NCI-H2227 treated with DMSO at 0.1 percent for 48 hours (cell line): ENCODE data around the gene MGMT.

Experiments used
- DNase-seq: peaks from one replicate; lab custom pipeline; 2025; lab: John Stamatoyannopoulos, UW

MGMT gene

DNA sequence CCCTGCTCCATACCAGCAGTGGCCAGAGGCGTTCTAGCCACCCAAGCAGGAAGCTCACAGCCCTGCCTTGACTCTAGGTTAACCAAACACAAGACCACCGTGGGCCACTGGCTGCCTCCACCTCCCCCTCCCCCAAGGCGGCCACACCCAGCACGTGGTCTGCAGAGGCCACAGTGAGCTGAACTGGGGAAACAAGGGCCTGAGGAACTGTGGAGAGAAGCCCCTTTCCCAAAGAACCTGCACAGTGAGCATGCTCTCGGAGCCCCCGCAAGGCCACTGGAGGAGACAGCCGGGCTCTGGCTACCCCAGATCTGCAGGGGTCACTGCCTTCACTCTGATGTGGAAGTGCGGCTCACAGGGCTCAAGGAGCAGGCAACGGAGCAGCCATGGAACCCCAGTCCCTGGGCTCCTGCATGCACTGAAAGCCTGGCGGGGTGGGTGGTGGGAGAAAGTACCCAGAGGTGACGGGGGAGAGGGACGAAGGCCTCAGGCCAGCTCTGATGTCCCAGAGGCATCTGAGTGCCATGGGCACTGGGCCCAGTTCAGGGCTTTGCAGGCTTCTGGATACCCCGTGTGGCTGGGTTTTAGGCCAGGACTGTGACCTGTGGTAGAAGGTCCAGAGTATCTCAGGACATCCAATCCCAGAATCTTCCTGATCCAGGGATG lies 307.8 kb downstream of the MGMT start:
- DNase-seq: no peak

DNA sequence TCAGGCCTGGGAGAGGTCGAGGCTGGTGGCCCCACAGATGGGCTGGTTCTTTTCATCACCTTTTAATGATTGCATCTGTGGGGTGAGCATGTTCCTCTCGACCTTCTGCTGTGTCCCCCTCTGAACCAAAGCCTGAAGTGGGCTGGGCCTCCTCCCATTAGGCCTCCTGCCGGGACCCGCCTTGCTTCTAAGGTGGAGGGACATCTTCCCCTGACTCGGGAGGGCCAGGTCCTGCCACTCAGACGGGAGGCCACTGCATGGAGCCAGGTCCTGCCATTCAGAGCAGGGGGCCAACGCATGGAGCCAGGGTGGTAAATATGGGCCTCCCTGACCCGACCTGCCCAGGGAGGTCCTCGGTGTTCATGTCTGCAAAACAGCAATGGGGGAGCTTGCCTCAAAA lies 308.6 kb downstream of the MGMT start:
- DNase-seq: no peak

DNA sequence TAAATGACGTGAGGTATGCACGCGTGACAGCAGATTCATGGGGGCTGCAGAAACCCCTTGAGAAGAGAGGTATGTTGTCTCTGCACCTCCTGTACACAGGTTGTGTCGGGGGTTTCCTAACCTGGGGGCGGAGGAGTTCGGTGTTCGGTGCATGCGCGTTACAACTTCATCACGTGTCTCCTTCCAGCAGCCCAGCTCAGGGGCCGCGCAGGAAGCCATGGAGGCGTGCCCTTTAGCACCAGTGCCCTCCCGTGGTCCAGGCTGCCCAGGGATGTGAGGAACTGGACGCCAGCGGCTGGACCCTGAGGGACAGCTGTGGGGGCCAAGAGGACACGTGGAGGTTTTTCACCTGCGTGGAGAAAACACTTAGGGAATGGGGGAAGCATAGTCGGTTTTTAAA lies 310.6 kb downstream of the MGMT start:
- no peak for DNase-seq

DNA sequence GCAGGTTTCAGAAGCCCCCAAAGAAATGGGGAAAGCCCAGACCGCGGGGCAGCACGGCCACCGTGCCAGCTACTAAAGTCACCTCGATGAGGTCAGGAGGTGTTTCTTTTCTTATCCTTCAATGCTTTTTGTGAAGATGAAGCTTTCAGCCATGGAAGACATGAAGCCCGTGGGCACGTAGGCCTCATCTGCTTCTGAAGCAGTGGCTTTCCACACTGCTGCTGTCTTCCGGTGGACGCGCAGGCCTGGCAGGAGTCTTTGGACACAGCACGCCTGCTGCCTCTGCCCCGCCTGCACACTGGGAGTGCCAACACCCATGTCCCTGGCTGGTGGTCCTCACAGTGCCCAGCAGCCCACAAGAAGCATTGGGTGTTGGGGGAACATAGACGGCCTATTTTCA lies 311.5 kb downstream of the MGMT start:
- DNase-seq: no peak

DNA sequence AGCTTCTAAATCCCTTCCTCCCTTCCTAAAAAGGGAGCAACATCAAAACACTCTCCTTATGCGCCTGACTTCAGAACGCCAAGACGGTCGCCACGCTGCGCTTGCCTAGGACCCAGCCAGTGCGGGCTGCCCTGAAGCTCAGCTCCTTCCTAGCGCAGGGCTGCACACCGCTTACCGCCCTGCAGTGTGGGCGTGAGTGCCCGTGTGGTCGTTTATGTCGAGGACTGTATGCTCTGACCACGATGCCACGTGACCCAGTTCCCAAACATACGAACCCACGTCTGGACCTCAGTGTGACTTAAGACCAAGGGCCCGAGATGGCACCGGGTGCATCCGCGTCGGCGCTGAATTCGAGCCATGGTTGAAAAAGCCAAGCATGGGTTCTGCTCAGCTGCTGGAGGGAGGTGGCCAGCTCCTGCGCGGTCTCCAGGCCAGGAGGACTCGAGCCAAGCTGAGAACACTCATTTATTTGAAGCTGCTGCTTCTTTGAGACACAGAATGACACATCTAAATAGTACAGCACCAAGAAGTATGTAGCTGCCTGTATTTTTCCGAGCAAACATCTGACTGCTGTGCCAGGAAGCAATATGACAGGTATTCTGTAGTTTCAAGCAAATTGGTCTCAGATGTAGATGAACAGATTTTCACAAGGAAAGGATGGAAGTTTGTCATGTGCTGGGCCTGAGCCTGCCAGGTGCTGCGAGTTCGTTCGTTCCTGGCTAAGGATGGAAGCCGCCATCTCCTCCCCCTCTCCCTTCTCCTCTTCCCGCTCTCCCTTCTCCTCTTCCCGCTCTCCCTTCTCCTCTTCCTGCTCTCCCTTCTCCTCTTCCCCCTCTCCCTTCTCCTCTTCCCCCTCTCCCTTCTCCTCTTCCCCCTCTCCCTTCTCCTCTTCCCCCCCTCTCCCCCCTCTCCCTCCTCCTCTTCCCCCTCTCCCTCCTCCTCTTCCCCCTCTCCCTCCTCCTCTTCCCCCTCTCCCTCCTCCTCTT lies 312.4 kb downstream of the MGMT start:
- DNase-seq: no peak

DNA sequence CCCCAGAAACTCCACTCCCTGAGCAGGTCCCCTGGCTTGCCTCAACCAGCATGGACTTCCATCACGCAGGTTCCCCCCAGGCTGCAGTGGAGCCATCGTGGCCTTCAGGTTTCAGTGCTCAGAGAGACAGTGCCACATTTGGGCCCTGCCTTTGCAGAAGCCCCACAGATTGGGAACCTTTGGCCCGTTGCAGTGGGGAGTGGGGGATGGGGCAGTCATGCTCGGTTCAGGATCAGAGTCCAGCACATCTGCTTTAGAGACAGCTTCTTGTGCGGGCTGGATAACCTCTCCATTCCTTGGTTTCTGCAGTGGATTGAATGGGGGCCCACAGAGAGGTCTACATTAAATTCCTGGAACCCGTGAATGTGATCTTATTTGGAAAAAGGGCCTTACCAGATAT lies 313.2 kb downstream of the MGMT start:
- DNase-seq: no peak

DNA sequence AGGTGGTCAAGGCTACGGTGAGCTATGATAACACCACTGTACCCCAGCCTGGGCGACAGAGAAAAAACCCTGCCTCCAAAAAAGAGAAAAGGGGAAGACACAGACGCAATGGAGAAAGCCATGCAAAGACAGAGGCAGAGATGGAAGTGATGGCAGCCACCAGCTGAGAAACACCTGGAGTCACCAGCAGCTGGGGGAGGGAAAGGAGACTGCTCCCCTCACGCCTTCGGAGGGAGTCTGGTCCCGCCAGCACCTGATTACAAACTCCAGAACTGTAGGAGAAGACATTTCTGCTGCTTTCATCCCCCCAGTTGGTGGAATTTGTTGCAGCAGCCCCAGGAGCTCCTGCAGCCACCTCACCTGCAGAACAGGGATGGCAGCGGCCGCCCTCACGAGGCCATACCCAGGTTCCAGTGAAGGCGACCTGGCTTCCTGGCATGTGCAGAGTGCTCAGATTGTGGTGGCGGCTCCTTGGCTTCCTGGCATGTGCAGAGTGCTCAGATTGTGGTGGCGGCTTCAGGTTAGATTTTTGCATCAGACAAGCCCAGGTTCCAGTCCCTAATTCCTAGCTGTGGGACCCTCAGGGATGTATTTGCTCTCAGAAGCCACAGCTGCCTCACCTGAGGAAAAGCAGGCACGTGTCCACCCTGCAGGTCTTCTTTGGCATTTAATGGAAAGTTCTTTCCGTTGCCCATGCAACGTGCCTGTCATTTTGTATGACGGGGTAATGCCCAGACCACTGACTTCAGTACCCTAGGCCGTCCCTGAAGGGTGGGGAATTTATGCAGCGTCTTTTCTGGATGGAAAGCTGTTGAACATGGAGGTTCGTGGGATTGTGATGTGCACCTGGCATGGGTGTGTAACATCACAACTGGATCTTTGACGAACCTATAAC lies 314.1 kb downstream of the MGMT start:
- no peak for DNase-seq

DNA sequence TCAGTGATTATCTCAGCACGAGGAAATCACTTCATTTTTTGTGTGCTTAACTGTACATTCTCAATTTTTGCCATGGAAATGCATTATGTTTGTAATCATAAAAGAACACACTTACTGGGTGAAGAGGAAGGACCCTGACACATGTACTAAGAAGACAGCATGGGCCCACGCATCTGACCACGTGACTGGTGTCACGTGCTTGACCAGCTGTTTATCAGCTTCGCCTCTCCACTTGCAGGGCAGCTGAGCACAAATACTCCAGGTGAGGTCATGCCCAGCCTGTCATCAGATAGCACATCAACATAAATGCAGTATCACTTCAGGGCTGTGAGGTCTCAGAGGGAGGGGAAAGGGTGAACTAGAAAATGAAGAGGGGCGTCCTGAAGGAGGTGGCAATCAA lies 317.2 kb downstream of the MGMT start:
- DNase-seq: no peak

DNA sequence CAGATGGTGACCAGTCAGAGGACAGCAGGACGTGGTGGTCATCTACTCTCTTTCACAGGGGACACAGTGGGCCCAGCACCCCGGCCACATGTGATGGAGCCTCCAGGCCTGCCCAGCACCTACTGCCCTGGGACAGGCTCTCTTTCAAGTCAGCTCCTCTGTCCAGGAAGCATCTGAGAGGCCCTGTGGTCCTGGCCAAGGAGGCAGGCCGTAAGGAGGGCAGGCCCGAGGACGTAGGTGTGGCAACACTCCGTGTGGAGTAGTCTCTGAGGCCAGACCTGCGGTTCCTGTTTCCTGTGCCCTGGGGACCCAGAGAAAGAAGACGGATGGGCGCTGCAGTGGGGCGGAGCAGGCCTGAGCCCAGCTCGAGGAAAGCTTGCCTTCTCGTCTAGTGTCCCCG lies 317.9 kb downstream of the MGMT start:
- no peak for DNase-seq

DNA sequence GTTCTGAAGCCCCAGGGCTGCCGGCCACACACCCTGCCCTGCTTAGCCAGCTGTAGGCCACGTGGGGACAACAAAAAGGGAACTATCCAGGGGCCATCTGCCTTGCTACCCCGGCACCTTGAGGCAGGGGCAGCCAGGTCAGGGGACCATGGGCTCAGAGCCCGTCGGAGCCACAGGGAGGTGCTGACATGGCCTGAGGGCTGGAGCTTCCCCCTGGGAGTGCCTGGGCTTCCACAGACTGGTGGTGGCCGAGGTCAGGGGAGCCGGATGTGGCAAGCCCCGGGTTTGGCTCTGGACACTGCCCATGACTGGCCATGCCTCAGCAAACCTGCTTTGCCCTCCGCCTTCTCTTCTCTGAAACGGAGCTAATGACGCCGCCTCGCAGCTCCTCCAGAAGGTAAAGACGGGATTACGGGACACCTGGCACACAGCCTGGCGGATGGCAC lies 318.5 kb downstream of the MGMT start:
- DNase-seq: no peak

DNA sequence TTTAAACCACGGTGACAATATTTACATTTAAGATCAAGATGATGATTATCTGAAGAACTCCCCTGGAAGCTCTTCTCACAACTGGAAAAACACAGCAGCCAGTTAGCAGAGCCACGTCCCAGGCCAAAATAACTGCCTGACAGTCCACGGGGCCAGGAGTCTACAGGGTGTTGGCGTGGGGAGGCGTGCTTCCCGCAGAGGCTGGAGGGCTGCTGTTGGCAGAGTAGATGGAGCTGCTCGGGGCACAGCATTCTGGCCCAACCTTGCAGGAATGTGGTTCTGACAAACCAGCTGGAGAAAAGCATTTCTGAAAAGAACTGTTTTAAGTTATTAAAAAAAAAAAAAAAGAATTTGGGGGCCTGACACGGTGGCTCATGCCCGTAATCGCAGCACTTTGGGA lies 319.2 kb downstream of the MGMT start:
- DNase-seq: no peak

DNA sequence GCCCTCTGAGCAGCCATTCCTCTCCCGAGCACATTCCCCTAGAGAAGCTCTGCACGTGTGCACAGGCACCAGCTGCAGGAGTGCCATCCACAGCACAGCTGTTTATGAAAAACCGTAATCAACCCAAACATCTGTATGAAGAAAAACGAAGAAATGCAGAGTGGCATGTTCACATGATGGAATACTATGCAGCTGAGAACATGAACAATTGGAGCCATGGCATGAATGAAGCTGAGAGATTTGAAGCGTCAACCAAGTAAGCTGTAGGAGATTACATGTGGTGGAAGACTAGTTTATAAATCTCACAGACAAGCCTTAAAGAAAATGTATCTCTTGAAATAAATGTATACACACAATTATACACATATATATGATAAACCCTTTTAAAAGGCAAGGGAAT lies 320.5 kb downstream of the MGMT start:
- DNase-seq: no peak

DNA sequence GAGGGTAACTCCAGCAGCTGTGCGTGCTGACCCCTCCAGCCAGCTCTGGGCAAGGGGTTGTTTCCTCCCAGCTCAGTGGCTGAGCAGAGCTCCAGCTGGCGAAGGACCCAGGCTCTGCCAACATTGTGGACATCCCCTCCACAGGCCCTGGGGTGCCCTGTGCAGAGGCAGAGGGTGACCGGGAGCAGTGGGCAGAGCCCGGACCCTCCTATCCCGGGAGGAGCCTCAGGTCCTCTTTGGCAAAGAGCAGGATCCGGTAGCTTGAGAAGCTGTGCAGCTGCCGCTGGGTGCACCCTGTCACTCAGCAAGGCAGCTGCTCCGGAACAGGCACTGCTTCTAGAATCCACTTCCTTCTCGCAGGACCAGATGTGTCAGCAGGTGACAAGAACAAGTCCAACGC lies 321.2 kb downstream of the MGMT start:
- DNase-seq: no peak

DNA sequence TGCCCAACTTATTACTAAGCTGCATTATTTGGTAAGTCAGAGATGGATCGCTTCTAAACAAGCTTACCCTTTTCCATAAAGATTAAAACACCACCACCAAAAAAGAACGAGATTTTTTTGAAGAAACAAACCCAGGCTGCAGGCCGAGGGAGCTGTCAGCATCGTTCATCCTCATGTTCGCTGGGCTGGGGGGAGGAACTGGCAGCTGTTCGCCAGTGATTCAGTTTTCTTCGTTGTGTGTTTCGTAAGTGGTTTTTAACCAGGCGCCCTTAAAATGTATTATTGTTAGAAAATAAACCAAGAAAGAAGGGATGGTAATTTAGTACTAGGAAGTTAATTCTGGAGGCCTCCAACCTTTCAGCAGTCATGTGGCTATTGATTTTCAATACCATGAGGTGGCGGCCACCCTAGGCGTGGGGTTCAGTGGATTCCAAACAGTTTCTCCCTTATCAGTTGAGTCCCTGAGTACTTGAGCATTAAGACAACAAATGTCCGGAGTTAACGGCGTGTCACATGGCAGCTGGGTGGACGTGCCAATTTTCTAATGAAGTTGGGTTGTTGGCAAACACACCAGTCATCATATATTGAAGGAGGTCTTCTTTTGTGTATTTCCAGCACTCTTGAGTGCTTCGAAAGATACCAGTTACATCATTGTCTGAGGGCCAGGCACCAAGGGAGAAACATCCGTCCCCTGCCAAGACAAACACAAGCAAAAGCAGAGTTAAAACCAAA lies 323.8 kb downstream of the MGMT start:
- DNase-seq: no peak

DNA sequence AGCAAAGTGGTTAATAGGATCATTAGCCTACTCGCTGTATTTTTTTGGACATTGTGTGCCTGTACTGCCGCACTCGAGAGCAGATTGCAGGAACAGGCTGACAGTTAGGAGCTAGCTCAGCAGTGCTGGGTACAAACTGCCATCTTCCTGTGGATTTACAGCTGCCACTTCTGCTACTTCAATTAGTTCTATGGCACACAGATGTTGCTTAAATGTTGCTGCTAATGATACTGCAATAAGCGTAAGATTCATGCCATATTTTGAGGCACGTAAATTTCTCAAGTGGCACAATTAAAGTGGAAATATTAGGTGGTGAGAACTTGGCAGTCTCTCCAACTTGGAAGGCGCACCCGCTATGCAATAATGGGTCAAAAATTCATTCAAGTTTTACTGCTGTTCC lies 325.1 kb downstream of the MGMT start:
- DNase-seq: no peak

DNA sequence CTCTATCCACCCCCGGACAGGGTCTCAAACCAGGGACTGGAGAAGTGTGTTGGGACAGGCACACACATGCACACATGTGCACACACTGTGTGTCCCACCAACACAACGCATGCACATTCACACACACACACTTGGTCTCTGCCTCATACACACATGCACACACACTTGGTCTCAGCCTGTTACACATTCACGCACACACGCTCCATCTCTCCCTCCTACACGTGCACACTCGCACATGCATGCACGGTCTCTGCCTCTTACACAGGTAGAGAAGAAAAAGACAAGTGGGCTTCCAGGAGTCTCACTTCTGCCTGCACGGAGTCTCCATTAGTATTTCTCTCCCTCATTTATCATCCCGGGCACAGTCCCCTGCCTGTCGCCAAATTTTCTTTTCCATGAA lies 325.8 kb downstream of the MGMT start:
- DNase-seq: no peak

DNA sequence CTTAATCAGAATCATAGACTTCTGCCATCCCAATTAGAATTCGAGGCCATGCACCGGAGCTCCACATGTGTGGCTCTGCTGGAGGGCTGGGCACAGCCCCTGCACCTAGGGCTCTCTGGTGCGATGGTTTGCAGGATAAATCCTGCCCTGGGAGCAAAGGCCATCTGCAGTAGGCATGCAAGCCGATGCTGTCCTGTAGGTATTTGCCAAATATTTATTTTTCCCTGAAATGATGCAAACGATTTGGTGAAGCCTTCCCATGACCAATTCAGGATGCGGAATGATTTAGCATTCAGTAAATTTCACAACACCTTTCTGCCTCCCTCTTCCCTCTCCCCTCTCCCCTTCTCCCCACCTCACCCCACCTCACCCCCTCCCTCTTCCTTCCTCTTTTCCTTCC lies 326.4 kb downstream of the MGMT start:
- DNase-seq: no peak

DNA sequence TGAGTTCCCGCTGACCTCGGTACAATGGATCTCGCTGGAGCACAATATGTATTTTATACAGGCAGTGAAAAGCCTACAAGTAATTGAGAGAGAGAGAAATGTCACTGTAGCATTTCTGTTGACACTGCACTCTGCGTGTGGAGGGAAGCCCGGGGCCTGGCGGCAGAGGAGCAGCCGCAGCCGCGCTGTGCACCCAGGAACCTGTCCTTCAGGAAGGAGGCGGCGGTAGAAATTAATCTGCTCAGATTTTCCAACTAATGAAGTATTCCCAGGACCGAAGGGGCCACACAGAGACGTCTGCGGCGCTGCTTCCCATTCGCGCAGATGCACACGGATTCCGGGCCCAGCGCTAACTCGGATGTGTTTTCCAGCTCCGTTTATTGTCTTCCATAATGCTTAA lies 327.0 kb downstream of the MGMT start:
- DNase-seq: no peak

DNA sequence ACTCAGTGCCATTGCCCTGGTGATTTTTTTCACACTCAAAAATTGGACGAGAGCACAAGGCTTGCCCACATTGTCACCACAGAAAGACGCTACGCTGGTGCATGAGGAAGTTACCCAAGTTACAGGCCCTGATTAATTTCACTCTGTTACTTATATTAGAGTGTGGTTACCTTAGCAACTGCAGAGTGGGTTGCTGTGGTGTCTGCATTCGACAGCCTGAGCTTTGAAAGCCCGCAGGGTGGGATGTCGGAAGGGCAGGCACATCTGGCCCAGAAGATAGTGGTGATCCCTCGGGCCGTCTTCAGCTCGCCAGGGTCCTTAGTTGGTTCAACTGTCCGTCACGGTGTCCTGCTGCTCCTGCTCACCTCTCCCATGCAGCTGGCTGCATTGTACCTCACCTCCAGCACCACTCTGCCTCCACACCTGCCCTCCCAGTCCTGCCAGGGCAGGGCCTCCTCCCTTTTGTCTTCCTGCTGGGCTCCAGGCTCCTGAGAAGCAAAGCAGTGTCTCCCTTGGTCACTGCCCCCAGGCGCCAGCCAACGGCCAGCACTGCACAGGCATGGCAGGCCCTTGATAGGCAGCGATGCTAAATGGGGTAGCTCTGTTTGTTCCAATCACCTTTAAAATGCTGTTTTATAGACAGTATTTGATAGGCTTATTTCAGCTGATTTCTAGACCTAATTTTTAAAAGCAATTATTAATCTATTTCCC lies 329.8 kb downstream of the MGMT start:
- no peak for DNase-seq

DNA sequence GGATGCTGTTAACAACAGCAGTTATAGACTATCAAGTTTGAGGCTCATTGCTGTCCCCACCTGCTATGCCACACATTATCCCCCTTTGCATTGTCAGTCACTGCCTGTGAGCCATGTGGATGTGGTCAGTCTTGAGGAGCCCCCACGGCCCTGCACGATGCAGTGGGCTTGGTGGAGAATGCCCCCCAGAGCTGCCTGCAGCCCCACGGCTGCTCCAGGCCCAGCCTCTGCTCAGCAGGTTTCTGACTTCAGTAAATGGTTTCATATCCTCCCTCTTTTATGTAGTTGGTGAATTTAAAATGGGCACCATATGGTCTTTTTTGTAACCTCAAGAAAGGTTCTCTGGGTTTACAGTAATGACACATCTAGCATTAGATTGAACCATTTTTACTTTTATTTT lies 332.9 kb downstream of the MGMT start:
- no peak for DNase-seq

DNA sequence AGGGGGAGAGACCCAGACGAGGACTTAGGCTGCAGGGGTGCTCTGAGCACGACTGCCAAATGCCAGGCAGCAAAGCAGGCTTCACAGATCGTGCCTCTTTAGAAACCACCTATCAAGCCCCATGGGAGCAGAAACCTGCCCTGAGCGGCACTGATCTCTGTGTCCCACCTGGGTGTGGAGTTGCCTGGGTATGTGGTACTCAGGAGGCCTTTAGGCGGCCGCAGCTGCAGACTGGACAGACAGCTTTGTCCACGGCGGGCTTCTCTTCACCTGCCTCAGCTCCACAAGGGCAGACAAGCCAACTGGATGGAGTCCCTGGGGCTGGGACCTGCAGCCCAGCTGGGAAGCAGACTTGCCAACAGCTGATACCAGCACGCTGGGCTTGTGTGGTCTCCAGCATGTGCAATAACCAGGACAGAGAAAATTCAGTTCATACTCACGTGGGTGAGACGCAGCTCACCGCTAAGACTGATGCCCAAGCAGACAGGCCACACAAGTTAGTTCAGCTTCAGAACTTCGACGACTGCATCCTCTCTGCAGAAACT lies 333.8 kb downstream of the MGMT start:
- no peak for DNase-seq
